DOHH2 (cell line): ENCODE measurements around the gene GDF10.

ENCODE experiments used
- H3F3A ChIP-seq: fragments of 200-600 bp; sonication (generic), shearing (Covaris generic); 2 replicates; pipeline ENCODE4 v1.6.0; 2016; ENCODE audit warnings: antibody characterized with exemption, mild to moderate bottlenecking; ENCODE audit not compliant: control insufficient read depth, insufficient read depth
- H3K27ac ChIP-seq: fragments of 200-600 bp; sonication (generic); 2 replicates; pipeline ENCODE4 v1.5.1; 2014; ENCODE audit warnings: low read depth, mild to moderate bottlenecking, low read length, moderate library complexity
- H3K27me3 ChIP-seq: fragments of 200-600 bp; sonication (generic); 2 replicates; pipeline ENCODE4 v1.6.1; 2014; ENCODE audit warnings: mild to moderate bottlenecking, low read length, mixed read lengths; ENCODE audit not compliant: control insufficient read depth
- H3K36me3 ChIP-seq: fragments of 200-600 bp; sonication (generic); 2 replicates; pipeline ENCODE4 v1.6.1; 2014; ENCODE audit warnings: mild to moderate bottlenecking, low read length, moderate library complexity, mixed read lengths; ENCODE audit not compliant: control insufficient read depth
- H3K4me1 ChIP-seq: fragments of 200-600 bp; sonication (generic); 2 replicates; pipeline ENCODE4 v1.6.1; 2014; ENCODE audit warnings: mild to moderate bottlenecking, low read length, mixed read lengths; ENCODE audit not compliant: control insufficient read depth
- H3K4me2 ChIP-seq: fragments of 200-600 bp; sonication (generic); 2 replicates; pipeline ENCODE4 v1.6.0; 2014; ENCODE audit warnings: mild to moderate bottlenecking, low read length, moderate library complexity
- H3K4me3 ChIP-seq: fragments of 200-600 bp; sonication (generic); 2 replicates; pipeline ENCODE4 v1.5.1; 2014; ENCODE audit warnings: mild to moderate bottlenecking, low read length, mixed read lengths
- H3K79me2 ChIP-seq: fragments of 200-600 bp; sonication (generic); 2 replicates; pipeline ENCODE4 v1.6.1; 2014; ENCODE audit warnings: mild to moderate bottlenecking, low read length, mixed read lengths; ENCODE audit not compliant: control insufficient read depth
- H3K9me2 ChIP-seq: fragments of 200-600 bp; sonication (generic); replicated peaks from 2 replicates; pipeline ENCODE4 v1.6.1; 2014; ENCODE audit warnings: mild to moderate bottlenecking, low read length, mixed read lengths; ENCODE audit not compliant: control insufficient read depth
- H3K9me3 ChIP-seq: fragments of 200-600 bp; sonication (generic); 2 replicates; pipeline ENCODE4 v1.6.1; 2014; ENCODE audit warnings: antibody characterized with exemption, low read length, mixed read lengths; ENCODE audit not compliant: control insufficient read depth, insufficient read depth
- H4K20me1 ChIP-seq: fragments of 200-600 bp; sonication (generic); 2 replicates; pipeline ENCODE4 v1.6.0; 2014; ENCODE audit warnings: low read depth, mild to moderate bottlenecking, antibody characterized with exemption, low read length, moderate library complexity; ENCODE audit not compliant: control insufficient read depth, insufficient read depth
- EZH2phosphoT487 ChIP-seq: fragments of 200-600 bp; sonication (generic); IDR thresholded peaks from 2 replicates; pipeline ENCODE4 v1.6.1; 2017; ENCODE audit warnings: borderline replicate concordance, mild to moderate bottlenecking, antibody characterized with exemption, low read length, moderate library complexity, mixed read lengths
- TF ChIP-seq, protein P1 (sequence below): fragments of 200-600 bp; sonication (generic); IDR thresholded peaks from one replicate; pipeline ENCODE4 v1.5.1; 2014; ENCODE audit warnings: antibody characterized with exemption, mild to moderate bottlenecking, low read depth, low read length; ENCODE audit not compliant: poor library complexity, severe bottlenecking

Gene GDF10

DNA sequence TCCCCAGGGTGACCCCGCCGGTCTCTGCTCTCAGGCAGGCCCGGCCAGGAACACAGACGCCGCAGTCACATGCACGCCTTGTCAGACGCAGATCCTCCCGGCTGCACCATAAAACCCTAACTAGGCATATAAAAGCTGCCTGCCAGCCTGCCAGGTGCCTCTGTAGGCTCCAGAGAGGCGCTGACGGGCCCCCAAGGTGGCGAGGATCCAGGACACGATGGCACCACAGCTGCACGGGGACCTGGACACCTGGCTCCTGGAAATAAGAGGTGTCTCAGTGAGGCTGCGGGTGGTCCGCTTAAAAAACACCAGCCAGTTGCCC is 21.9 kb upstream of the GDF10 start:
- H3K4me1 ChIP-seq = no peaks in the 10 kb centered on the region
- H3K4me3 ChIP-seq = no peak overlapping the region
- TF ChIP-seq EZH2phosphoT487 = no peak
- TF ChIP-seq, protein P1, sequence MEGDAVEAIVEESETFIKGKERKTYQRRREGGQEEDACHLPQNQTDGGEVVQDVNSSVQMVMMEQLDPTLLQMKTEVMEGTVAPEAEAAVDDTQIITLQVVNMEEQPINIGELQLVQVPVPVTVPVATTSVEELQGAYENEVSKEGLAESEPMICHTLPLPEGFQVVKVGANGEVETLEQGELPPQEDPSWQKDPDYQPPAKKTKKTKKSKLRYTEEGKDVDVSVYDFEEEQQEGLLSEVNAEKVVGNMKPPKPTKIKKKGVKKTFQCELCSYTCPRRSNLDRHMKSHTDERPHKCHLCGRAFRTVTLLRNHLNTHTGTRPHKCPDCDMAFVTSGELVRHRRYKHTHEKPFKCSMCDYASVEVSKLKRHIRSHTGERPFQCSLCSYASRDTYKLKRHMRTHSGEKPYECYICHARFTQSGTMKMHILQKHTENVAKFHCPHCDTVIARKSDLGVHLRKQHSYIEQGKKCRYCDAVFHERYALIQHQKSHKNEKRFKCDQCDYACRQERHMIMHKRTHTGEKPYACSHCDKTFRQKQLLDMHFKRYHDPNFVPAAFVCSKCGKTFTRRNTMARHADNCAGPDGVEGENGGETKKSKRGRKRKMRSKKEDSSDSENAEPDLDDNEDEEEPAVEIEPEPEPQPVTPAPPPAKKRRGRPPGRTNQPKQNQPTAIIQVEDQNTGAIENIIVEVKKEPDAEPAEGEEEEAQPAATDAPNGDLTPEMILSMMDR = no peak
- no peaks in the 10 kb centered on the region for H3K9me3 ChIP-seq
- H3K79me2 ChIP-seq = no peaks in the 10 kb centered on the region
- H4K20me1 ChIP-seq = no peaks in the 10 kb centered on the region
- no peak overlapping the region for H3K4me2 ChIP-seq
- no peak overlapping the region for H3K27ac ChIP-seq
- no peaks in the 10 kb centered on the region for H3F3A ChIP-seq
- H3K9me2 ChIP-seq = no peaks in the 10 kb centered on the region
- no peaks in the 10 kb centered on the region for H3K36me3 ChIP-seq
- H3K27me3 ChIP-seq = no peaks in the 10 kb centered on the region

DNA sequence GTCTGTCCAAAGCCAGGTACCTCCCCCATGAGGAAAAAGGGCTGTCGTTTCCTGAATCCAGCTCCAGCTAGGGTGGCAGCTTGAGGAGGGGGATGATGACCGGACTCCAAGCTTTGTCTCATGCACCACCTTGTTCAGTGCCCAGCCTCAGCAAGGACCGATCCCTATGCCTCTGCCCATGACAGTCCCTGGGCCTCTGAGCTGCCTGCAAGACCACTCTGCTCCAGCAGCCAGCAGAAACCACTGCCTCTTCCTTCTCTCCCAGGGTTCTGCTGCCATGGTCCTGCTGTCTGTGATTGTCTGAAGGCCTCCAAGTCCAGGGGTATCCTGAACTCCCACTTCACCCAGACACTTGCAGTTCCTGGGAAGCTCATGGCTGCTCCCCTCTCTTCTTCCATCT is 21.3 kb upstream of the GDF10 start:
- no peaks in the 10 kb centered on the region for H3K27me3 ChIP-seq
- no peaks in the 10 kb centered on the region for H3F3A ChIP-seq
- H3K4me2 ChIP-seq = no peak overlapping the region
- no peak overlapping the region for H3K4me3 ChIP-seq
- no peaks in the 10 kb centered on the region for H3K4me1 ChIP-seq
- H3K79me2 ChIP-seq = no peaks in the 10 kb centered on the region
- TF ChIP-seq, protein P1 = no peak
- TF ChIP-seq EZH2phosphoT487 = no peak
- no peak overlapping the region for H3K27ac ChIP-seq
- no peaks in the 10 kb centered on the region for H3K9me2 ChIP-seq
- H3K36me3 ChIP-seq = no peaks in the 10 kb centered on the region
- no peaks in the 10 kb centered on the region for H3K9me3 ChIP-seq
- H4K20me1 ChIP-seq = no peaks in the 10 kb centered on the region

DNA sequence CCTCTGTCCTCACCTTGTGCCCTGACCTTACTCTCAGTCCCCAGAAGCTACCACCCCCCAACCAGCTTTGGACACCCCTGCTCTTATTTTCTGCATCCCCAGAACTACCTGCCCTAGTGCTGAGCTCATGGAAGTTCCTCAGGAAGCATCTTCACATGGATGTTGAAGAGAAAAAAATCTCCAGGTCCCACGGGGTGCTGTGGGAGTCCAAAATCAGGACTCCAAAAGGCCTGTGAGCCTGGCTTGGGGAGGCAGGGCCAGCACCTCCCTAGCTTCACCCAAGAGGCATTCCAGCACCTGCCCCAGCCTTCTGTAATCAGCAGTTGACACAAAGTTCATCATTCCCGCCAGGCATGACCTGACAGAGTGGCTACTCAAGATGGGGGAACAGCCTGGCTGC is 20.7 kb upstream of the GDF10 start:
- H3K27me3 ChIP-seq = no peaks in the 10 kb centered on the region
- no peaks in the 10 kb centered on the region for H3K9me3 ChIP-seq
- H3K36me3 ChIP-seq = no peaks in the 10 kb centered on the region
- no peak overlapping the region for H3K27ac ChIP-seq
- no peak for TF ChIP-seq EZH2phosphoT487
- TF ChIP-seq, protein P1 = no peak
- no peak overlapping the region for H3K4me2 ChIP-seq
- no peaks in the 10 kb centered on the region for H3K9me2 ChIP-seq
- H3K4me1 ChIP-seq = no peaks in the 10 kb centered on the region
- no peaks in the 10 kb centered on the region for H3F3A ChIP-seq
- no peaks in the 10 kb centered on the region for H3K79me2 ChIP-seq
- H3K4me3 ChIP-seq = no peak overlapping the region
- H4K20me1 ChIP-seq = no peaks in the 10 kb centered on the region
